GM20000 (cell line): ENCODE results near the gene NAIF1.
"Not testable (repeated sequence)": the region's sequence is repeated elsewhere in the genome, so short reads cannot be mapped to it uniquely, and the experiment has no call there.

Experiments used
- DNase-seq: peaks from one replicate; pipeline ENCODE4 v3.0.0; 2012; ENCODE audit warnings: low spot score
- TF ChIP-seq, protein P1 (sequence below): IDR thresholded peaks from 2 replicates; pipeline ENCODE4 v1.5.1; 2012; ENCODE audit warnings: mild to moderate bottlenecking, control low read depth; ENCODE audit errors: extremely low read depth, missing control alignments

NAIF1 gene

GRCh38 chr9:128025736-128026135 is 41.4 kb downstream of the NAIF1 start:
- TF ChIP-seq, protein P1, sequence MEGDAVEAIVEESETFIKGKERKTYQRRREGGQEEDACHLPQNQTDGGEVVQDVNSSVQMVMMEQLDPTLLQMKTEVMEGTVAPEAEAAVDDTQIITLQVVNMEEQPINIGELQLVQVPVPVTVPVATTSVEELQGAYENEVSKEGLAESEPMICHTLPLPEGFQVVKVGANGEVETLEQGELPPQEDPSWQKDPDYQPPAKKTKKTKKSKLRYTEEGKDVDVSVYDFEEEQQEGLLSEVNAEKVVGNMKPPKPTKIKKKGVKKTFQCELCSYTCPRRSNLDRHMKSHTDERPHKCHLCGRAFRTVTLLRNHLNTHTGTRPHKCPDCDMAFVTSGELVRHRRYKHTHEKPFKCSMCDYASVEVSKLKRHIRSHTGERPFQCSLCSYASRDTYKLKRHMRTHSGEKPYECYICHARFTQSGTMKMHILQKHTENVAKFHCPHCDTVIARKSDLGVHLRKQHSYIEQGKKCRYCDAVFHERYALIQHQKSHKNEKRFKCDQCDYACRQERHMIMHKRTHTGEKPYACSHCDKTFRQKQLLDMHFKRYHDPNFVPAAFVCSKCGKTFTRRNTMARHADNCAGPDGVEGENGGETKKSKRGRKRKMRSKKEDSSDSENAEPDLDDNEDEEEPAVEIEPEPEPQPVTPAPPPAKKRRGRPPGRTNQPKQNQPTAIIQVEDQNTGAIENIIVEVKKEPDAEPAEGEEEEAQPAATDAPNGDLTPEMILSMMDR, result no peak

DNA sequence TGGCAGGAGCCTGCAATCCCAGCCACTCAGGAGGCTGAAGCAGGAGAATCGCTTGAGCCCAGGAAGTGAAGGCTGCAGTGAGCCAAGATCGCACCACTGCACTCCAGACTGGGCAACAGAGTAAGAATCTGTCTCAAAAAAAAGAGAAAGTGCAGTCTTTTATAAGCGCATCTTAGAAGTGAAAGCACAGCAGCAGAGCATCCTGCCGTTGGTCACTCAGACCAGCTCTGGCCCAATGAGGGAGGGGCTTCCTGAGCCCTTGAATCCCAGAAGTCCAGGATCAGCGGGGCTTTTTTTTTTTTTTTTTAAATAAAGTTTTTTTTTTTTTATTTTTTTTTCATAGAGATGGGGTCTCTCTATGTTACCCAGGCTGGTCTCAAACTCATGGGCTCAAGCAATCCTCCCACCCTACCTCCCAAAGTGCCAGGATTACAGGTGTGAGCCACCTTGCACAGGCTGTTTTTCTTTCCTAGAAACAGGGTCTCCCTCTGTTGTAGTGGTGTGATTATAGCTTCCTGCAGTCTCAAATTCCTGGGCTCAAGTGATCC is 42.3 kb downstream of the NAIF1 start:
- DNase-seq, result no peak

More at GRCh38 chr9:128025736-128026135, 41.4 kb downstream of the NAIF1 start:
- no peak for DNase-seq

DNA sequence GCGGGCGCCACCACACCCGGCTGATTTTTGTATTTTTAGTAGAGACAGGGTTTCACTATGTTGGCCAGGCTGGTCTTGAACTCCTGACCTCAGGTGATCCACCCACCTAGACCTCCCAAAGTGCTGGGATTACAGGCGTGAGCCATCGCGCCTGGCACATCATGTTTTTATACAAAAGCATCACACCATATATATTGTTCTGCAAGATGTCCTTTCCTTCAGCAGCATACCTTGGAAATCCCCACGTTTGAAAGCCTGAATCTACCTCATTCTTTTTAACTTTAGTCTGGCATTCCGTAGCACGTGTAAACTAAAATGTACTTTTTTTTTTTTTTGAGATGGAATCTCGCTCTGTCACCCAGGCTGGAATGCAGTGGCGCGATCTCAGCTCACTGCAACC is 43.4 kb downstream of the NAIF1 start:
- not testable (repeated sequence) for DNase-seq

More for the DNA sequence above, 42.3 kb downstream of the NAIF1 start:
- TF ChIP-seq, protein P1, result no peak

GRCh38 chr9:128022886-128023285 is 44.2 kb downstream of the NAIF1 start:
- TF ChIP-seq, protein P1, result no peak

DNA sequence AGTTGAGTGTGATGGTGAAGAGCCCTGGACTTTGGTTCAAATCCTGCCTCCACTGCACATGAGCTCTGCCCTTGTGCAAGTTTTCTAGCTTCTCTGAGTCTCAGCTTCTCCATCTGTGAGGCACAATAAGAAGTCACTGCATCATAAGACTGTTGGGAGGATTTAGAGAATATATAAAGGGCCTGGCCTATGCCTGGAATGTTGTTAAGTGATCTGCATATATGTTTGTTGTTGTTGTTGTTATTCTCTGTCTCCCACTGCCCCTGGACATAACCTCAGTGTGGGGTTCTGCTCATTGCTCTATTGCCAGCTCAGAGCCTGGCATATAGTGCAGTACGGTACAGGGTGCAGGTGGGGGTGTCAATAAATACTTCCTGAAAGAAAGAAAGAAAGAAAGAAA is 46.0 kb downstream of the NAIF1 start:
- TF ChIP-seq, protein P1, result no peak
- no peak for DNase-seq

More at GRCh38 chr9:128022886-128023285, 44.2 kb downstream of the NAIF1 start:
- no peak for DNase-seq

GRCh38 chr9:128020692-128021091 is 46.4 kb downstream of the NAIF1 start:
- DNase-seq, result peak; percentile 4
- TF ChIP-seq, protein P1, result peak; percentile 13

DNA sequence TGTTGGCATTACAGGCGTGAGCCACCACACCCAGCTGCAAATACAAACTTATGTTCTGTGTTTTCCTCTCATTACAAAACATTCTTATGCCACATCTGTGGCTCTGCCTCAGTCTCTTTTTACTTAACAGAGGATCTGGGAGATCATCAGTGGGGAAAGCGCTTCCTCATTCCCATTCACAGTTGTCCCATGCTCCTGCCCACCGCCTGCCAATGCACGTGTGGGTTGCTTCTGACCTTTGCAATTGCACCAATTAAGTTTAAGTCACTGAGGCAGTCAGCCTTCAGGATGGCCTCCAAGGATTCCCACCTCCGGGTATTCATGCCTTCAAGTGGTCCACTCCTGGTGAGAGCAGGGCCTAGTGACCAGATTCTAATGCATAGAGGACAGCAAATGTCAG is 51.4 kb downstream of the NAIF1 start:
- TF ChIP-seq, protein P1, result no peak
- no peak for DNase-seq
